IPS-18c (cell line): ENCODE data around the gene ZKSCAN4.

ENCODE experiments used
- H3K4me3 ChIP-seq: 2 replicates; pipeline ENCODE4 v1.7.0; 2013; ENCODE audit warnings: low read depth, mild to moderate bottlenecking, low read length, moderate library complexity; ENCODE audit not compliant: insufficient read depth
- H3K9me3 ChIP-seq: one replicate; pipeline ENCODE4 v1.6.1; 2013; ENCODE audit warnings: mild to moderate bottlenecking, low read length, moderate library complexity; ENCODE audit not compliant: control insufficient read depth, insufficient read depth

Gene ZKSCAN4

DNA sequence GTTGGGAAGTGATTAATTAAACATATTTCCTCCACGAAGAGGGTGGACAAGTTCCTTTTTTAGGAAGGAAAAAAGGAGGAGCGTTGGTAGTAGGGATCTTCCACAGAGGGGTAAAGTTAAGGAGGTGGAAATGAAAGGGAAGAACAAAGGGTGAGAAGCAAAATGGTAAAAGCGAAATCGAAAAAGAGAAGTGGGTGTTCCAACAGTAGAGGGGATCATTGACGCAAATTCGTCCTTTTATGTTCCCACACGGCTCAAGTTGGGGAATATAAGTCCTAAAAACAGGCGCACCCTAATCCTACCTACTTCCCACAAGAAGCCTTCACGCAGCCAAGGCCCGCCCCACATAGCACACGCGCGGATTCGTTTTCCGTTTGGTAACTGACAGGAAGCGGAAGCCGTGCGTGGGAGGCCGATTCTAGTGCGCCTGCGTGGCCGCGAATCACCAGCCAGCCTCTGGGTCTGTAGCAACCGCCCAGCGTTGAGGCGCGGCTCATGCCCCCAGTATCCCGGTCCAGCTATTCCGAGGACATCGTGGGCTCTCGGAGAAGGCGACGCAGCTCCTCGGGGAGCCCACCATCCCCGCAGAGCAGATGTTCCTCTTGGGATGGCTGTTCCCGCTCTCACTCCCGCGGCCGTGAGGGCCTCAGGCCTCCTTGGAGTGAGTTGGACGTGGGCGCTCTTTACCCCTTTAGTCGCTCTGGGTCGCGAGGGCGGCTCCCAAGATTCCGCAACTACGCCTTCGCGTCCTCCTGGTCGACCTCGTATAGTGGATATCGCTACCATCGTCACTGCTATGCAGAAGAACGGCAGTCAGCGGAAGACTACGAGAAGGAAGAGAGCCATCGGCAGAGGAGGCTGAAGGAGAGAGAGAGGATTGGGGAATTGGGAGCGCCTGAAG is 7.1 kb upstream of the ZKSCAN4 start, which contains the start of gene NKAPL:
Gene NKAPL (plus strand): TSS at position 421 of the 901 bp plus-strand sequence. CDS start 75 bp downstream, at position 496.
- Histone ChIP-seq H3K9me3 (no peaks in the 10 kb centered on the region), H3K4me3 (peak within 1 kb of the TSS; percentile 10; the same call in 1 of the 2 replicates)

DNA sequence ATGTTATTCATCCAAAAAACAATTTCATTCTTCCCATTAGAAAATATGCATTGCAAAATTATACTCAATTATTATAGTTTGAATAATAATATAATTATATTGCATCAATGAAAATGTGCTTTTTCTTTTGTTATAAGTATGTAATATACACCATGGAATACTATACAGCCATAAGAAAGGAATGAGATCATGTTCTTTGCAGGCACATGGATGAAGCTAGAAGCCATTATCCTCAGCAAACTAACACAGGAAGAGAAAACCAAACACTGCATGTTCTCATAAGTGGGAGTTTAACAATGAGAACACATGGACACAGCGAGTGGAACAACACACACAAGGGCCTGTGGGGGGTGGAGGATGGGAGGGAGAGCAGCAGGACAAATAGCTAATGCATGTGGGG is 5.0 kb upstream of the ZKSCAN4 start:
- no peaks in the 10 kb centered on the region for H3K9me3 ChIP-seq
- H3K4me3 ChIP-seq = no peak overlapping the region

DNA sequence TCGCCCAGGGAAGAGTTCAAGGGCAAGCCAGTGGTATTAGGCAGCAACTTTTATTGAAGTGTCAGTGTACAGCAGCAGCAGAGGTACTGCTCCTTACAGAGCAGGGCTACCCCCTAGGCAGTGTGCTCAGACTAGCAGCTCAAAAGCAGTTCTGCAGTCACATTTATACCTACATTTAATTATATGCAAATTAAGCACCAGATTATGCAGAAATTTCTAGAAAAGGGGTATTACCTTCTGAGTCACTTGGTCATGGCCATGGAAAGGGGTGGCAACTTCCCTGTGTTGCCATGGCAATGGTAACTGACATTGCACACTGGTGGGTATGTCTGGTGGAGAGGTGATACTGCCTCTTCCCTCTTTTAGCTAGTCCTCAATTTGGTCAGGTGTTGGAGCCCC is 2.1 kb upstream of the ZKSCAN4 start:
- H3K4me3 ChIP-seq = no peak overlapping the region

DNA sequence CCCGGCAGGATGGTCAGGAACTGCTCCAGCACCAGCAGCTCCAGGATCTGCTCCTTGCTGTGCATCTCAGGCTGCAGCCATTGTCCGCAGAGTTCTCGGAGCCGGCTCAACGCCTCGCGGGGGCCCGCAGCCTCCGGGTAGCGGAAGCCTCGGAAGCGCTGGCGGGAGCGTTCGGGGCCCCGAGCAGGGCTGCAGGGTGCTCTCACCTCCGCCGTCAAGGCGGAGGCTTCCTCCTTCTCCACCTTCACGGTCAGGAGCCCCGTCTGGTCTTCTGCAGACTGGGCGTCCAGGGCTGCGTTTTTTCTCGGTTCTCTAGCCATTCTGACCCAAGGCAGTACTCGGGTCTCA is 434 bp downstream of the ZKSCAN4 start:
- no peaks in the 10 kb centered on the region for H3K9me3 ChIP-seq
- peak overlapping the region; percentile 96 for H3K4me3 ChIP-seq

More for the DNA sequence above, 2.1 kb upstream of the ZKSCAN4 start:
- H3K9me3 ChIP-seq = no peaks in the 10 kb centered on the region

DNA sequence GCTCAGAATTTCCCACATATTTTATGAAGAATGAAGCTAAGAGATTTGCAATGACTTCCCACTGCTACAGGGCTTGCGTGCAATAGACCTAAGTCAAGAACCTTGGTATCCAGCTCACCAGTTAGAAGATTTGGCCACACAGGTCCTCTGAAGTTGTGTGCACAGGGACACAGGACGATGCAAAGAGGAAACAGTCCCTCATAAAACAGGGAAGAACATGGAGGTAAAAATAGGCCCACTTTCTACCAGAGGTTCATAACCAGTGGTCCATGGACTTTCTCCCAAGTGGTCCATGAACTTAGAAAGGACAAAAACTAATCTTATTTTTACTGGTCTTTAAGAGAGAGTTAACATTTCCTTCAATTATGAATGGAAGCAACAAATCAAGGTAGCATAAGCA is 1.3 kb downstream of the ZKSCAN4 start:
- Histone ChIP-seq H3K4me3 (no peak overlapping the region), H3K9me3 (no peaks in the 10 kb centered on the region)

DNA sequence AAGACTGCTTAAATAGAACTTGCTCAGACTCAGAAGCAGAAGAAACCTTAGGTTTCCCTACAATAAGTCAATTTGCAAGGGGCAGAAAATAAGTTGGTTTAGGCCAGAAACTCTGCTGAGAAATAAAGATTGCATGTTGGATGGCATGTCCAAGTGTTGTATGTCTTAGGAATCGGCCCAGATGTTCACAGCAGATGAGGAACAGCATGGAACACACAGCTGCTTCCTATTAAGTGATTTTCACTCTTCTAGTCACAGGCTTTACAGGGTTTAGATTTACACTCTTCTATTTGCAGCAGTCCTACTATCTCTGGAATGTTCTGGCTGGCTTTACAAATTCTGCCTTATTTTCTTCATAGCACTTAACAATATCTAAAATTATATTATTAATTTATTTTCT is 3.2 kb downstream of the ZKSCAN4 start:
- H3K9me3 ChIP-seq = no peaks in the 10 kb centered on the region
- no peak overlapping the region for H3K4me3 ChIP-seq

DNA sequence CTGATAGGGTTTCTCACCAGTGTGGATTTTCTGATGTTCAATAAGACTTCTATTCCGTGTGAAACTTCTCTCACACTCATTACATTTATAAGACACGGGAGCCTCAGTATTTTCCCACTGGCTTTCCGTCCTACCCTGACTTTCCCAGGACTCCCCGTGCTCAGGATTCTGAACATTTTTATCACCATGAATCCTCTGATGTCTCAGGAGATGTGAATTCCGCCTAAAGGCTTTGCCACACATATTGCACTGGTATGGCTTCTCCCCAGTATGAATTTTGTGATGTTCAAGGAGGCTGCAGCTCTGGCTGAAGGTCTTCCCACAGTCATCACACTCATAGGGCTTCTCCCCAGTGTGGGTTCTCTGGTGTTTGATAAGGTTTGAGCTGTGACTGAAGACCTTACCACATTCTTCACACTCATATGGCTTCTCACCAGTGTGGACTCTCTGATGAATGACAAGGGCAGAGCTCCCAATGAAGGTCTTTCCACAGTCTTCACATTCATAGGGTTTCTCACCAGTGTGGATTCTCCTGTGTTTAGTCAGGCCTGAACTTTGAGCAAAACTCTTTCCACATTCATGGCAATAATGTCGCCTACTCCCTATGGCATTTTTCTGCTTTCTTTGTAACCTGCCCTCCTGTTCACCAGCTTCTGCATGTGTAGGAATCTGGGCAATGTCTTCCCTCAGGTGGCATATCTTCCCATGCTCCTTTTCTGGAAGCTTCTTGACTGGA is 6.7 kb downstream of the ZKSCAN4 start:
- H3K4me3 ChIP-seq = no peak overlapping the region
- peaks cover 2% of the 10 kb centered on the region for H3K9me3 ChIP-seq

DNA sequence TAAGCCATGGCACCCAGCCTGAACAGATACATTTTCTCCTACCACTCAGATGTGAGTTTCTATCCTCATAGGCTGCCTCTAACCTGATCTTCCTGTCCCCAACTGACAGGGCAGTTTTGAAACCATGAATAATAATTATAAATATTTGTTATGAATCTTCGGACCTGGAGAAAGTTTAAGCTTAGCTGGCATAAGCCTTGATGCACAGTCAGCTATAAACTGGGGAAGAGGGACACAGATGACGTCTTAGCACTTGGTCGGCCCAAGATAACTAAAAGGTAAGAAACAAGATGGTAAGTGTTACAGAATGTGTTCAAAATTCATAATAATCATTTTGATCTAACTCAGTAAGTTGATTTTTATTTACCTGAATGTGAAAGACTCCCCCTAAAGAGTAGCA is 8.1 kb downstream of the ZKSCAN4 start:
- H3K4me3 ChIP-seq = no peak overlapping the region
- peaks cover 2% of the 10 kb centered on the region for H3K9me3 ChIP-seq

DNA sequence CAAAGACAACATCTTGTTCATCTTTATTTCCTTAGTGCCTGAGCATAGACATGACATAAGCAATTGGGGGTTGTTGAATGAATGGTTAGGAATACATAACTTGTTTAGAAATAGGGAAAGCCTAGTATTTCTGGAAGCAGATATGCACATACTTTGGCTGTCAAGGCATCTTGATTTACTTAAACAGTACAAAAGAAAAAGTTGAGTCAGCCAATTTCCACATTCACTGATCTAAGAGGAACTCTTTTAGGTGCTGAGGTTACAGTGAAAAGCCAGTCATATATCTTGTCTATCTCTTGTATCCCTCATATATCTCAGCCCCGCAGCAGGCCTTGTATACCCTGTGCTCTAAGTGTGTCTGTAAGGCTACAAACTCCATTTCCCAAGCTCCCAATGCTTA is 11.6 kb downstream of the ZKSCAN4 start:
- Histone ChIP-seq H3K4me3 (no peak overlapping the region), H3K9me3 (peaks cover 6% of the 10 kb centered on the region)

DNA sequence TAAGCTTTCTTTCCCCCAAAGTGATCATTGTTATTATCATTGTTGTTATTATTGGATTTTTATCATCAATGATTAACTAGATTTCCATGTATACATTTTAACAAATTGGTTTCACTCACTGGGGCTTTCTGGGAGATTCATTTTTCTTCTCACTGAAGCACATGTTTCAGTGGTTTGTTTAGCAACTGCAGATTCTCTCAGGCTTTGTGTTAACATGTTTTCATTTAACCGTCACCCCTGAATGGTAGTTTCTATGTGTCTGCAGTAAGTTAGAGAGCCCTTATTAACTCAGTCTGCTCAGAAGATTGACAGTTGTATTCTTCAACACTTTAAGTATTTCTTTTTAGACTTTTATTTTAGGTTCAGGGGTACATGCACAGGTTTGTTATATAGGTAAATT is 12.4 kb downstream of the ZKSCAN4 start:
- Histone ChIP-seq H3K4me3 (no peak overlapping the region), H3K9me3 (peaks cover 6% of the 10 kb centered on the region)

DNA sequence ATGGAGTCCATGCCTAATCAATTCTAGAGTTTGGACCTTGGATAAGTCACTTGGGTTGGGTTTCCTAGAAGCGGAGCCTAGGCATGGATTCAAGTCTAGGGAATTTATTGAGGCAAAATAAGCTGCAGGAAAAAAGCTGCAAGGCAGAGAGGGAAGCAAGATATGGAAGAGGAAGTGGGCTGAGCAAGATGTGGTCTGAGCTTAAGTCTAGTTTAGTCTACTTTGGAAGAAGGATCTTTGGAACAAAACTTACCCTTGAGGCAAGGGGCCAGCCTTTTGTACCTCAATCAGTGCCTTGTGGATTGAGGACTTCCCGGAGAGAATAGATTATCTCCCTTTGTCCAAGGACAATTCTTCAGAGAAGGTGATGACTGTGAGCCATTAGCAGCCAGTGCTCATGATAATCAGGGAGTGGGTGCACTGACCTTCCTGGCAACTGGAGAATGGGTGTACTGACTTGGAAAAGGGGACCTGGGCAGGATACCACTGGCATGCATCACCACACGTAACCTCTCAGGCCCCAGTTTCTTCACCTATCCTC is 16.1 kb downstream of the ZKSCAN4 start:
- H3K4me3 ChIP-seq = no peak overlapping the region
- peaks cover 6% of the 10 kb centered on the region for H3K9me3 ChIP-seq

DNA sequence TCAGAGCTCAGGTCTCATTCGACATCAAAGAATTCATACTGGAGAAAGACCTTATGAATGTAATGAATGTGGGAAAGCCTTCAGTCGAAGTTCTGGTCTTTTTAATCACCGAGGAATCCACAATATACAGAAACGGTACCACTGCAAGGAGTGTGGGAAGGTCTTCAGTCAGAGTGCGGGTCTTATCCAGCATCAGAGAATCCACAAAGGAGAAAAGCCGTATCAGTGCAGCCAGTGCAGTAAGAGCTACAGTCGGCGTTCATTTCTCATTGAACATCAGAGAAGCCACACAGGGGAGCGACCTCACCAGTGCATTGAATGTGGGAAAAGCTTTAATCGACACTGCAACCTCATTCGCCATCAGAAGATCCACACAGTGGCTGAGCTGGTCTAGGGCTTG is 19.3 kb downstream of the ZKSCAN4 start:
- Histone ChIP-seq H3K4me3 (no peak overlapping the region), H3K9me3 (peaks cover 4% of the 10 kb centered on the region)

DNA sequence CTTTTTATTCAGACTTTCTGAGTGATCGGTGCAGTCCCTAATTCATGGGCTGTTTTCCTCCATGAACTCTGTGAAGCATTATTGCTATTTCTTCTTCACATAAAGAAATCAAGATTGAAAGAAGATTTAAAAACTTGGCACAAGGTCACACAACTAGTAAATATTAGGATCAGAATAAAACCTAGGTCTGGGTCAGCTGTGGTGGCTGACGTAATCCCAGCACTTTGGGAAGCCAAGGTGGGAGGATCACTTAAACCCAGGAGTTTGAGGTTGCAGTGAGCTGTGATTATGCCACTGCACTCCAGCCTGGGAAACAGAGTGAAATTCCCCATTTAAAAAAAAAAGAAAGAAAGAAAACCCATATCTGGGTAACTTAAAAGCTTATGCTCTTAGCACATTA is 25.6 kb downstream of the ZKSCAN4 start:
- Histone ChIP-seq H3K9me3 (peaks cover 2% of the 10 kb centered on the region), H3K4me3 (no peak overlapping the region)

DNA sequence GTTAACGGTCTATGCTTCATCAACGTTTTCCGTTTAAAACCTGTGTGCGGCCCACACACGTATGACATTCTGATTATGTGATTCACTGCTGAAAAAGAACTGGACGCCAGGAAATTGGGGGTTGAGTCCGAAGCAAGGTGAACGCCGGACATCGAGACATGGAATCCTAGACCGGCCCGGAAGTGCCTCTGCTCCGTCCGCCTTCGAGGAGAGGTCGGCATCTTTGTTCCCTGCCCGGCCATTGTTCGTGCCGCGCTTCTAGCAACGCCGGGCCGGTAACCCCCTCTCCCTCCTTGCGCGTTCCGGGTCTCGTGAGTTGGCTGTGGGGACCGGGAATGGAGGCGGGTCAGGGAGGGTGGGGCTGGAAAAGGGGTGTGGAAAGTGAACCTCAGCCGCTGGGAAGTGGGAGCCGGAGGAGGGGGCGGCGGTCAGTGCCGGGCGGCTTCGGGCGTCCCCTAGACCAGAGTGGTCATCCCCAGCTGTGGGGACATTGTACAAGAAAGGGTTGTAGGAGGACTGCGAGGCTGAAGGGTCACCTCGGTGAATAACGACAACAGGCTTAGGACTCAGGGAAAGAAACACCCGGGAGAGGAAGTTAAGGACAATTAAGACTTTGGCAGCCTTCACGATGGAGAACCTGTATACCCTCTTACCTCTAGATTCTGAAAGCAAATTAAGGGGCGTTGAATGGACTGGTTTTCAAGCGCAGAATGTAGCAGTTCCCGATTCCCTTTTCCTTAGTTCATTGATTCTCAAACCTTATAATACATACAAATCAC is 26.8 kb downstream of the ZKSCAN4 start, which contains the start of gene ZSCAN9:
Gene ZSCAN9 (plus strand): TSS at position 220 of the 779 bp plus-strand sequence. CDS start 1,810 bp downstream, outside the sequence.
- peaks cover 2% of the 10 kb centered on the region for H3K9me3 ChIP-seq
- H3K4me3 ChIP-seq = peak within 1 kb of the TSS; percentile 95

DNA sequence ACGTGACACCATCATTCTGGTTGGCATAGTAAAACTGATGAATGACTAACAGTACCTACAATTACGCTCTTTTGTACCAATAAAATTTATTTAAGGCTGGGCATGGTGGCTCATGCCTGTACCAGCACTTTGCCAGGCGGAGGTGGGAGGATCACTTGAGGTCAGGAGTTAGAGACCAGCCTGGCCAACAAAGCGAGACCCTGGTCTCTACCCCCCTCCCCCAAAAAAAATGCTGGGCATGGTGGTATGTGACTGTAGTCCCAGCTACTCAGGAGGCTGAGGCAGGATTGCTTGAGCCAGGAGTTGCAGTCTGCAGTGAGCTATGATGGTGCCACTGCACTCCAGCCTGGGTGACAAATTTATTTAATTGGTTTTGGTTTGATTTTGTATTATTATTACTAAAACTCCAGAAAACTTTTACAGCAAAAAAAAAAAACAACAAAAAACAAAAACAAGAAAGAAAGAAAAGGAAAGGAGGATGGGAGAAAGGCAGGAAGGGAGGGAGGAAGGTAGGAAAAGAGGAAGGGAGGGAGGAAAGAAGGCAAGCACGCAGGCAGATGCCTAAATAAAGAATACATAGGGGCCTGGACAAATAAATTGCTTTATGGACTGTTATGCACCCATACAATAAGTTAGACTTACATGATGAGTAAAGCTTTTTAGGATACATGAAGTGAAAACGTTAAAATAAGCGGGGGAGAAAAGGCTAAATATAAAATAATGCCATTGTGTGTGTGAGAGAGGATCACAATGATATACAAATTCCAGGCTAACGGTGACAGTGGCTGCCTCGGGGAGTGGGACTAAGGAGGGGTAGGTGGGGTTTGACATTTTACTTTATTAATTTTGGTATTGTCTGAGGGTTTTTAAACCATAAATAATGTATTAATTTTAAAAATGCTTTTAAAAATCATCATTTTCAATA is 27.7 kb downstream of the ZKSCAN4 start:
- Histone ChIP-seq H3K9me3 (peaks cover 2% of the 10 kb centered on the region), H3K4me3 (peak overlapping the region; percentile 95; the same call in 1 of the 2 replicates)
